HepG2 (cell line): Measurements from ENCODE around the gene IGLL1. TPM values are rescaled to one million over a fixed set of nuclear protein-coding genes. Genes with fewer than 3 reads are reported as not detected.

Experiments used
- ARID3A ChIP-seq: IDR thresholded peaks from 2 replicates; pipeline ENCODE4 v1.6.1; 2012; ENCODE audit warnings: low read depth, low read length, improper control_type of control experiment
- GZF1 ChIP-seq: sonication (generic); formaldehyde crosslinking; IDR thresholded peaks from 2 replicates; pipeline ENCODE4 v1.5.1; 2020; ENCODE audit warnings: mild to moderate bottlenecking, missing genetic modification reagents
- IKZF1 ChIP-seq: fragments of 450-650 bp; IDR thresholded peaks from 2 replicates; pipeline ENCODE4 v1.7.1; 2016
- KLF13 ChIP-seq: sonication (generic); formaldehyde crosslinking; IDR thresholded peaks from 2 replicates; pipeline ENCODE4 v1.4.0; 2020; ENCODE audit warnings: mild to moderate bottlenecking, missing genetic modification reagents
- MBNL3 ChIP-seq: fragments of 250-450 bp; sonication (Bioruptor Pico); conservative IDR thresholded peaks from 2 replicates; pipeline ENCODE4 v1.8.0; 2022; ENCODE audit warnings: mild to moderate bottlenecking, inconsistent platforms
- MXD1 ChIP-seq: sonication (generic); formaldehyde crosslinking; IDR thresholded peaks from 2 replicates; pipeline ENCODE4 v1.4.0; 2020; ENCODE audit warnings: mild to moderate bottlenecking, missing genetic modification reagents
- NFE2L1 ChIP-seq: sonication (generic); formaldehyde crosslinking; IDR thresholded peaks from 2 replicates; pipeline ENCODE4 v1.4.0; 2020; ENCODE audit warnings: missing genetic modification reagents, mild to moderate bottlenecking, borderline replicate concordance
- SRSF9 ChIP-seq: fragments of 200-400 bp; formaldehyde crosslinking; IDR thresholded peaks from 2 replicates; pipeline ENCODE4 v1.6.1; 2018; ENCODE audit warnings: borderline replicate concordance, mild to moderate bottlenecking, low read depth, low read length; ENCODE audit not compliant: insufficient read depth, poor library complexity, severe bottlenecking
- STAT6 ChIP-seq: sonication (generic); formaldehyde crosslinking; IDR thresholded peaks from 2 replicates; pipeline ENCODE4 v1.4.0; 2020; ENCODE audit warnings: missing genetic modification reagents, mild to moderate bottlenecking, borderline replicate concordance
- TRIM22 ChIP-seq: fragments of 450-650 bp; IDR thresholded peaks from 2 replicates; pipeline ENCODE4 v1.6.1; 2017
- ZNF574 ChIP-seq: sonication (generic); formaldehyde crosslinking; IDR thresholded peaks from 2 replicates; pipeline ENCODE4 v1.4.0; 2020; ENCODE audit warnings: missing genetic modification reagents
- ZSCAN5A ChIP-seq: sonication (generic); formaldehyde crosslinking; IDR thresholded peaks from 2 replicates; pipeline ENCODE4 v1.8.0; 2022; ENCODE audit warnings: mild to moderate bottlenecking, missing genetic modification reagents, borderline replicate concordance
- polyA plus RNA-seq, 8 experiments: library from polyadenylated mRNA; depleted of rRNA in 3 of 8; stranded (reverse) in 7 of 8; unstranded in 1 of 8; fragments of >200 nt; fragmentation: Illumina TruSeq in 4 of 8; extraction: Trizol in 4 of 8; gene quantifications; 2 replicates each; pipeline versions ENCODE4 v1.2.1 to v1.2.3, GENCODE V29; 2011 to 2016; ENCODE audit warnings: low read depth in 4 of 8, missing spikeins in 1 of 8, mixed read lengths in 1 of 8; ENCODE audit not compliant: insufficient read depth in 1 of 8
- total RNA-seq, 5 experiments: library from RNA; depleted of rRNA; stranded (reverse); fragments of >200 nt; fragmentation: Illumina TruSeq; extraction: Trizol; gene quantifications; 2 replicates each; pipeline ENCODE4 v1.2.3, GENCODE V29; 2016; ENCODE audit warnings: low read depth in 1 of 5

IGLL1 gene
- total and polyA plus RNA-seq, 2 of the 13 experiments (the other 11 are each of a cell fraction or from before 2014, with no cell fraction given) = not detected

GRCh38 chr22:23539135-23539838, 40.8 kb downstream of the IGLL1 start (continued):
- no peak for TF ChIP-seq NFE2L1 (CRISPR knock-in tag)
- TF ChIP-seq ZNF574 (CRISPR knock-in tag) = peak; percentile 54; the same call in 1 of the 2 replicates
- no peak for TF ChIP-seq GZF1 (CRISPR knock-in tag)
- no peak for TF ChIP-seq KLF13 (CRISPR knock-in tag)
- TF ChIP-seq IKZF1 = no peak
- no peak for TF ChIP-seq TRIM22
- TF ChIP-seq MBNL3 (CRISPR knock-in tag) = no peak
- TF ChIP-seq ZSCAN5A (CRISPR knock-in tag) = no peak
- no peak for TF ChIP-seq MXD1
- no peak for TF ChIP-seq SRSF9
- TF ChIP-seq ARID3A = 0 out of 2 replicates have a peak, but pooled peaks have one; percentile 43
- no peak for TF ChIP-seq STAT6
